GM21526 (cell line): ENCODE data around the gene LCN12.

ENCODE experiments used
- ATAC-seq: cut with Tn5 transposase; IDR thresholded peaks from one replicate; pipeline ENCODE4 v1.9.1; 2021; ENCODE audit warnings: moderate library complexity; ENCODE audit not compliant: unreplicated experiment, low FRiP score

LCN12 gene

GRCh38 chr9:136951541-136952320 lies at the start of gene LCN12:
Gene LCN12, plus strand, starts transcription at chr9:136952273. Its CDS starts 55 bp downstream, at chr9:136952328.
- ATAC-seq = no peak

GRCh38 chr9:136903041-136903554 lies 49.0 kb upstream of the LCN12 start:
- ATAC-seq = no peak

- no peak for ATAC-seq
These were observed 45.8 kb upstream of the LCN12 start for GRCh38 chr9:136906266-136906665.

GRCh38 chr9:136907011-136907914 lies 44.8 kb upstream of the LCN12 start:
- no peak for ATAC-seq

GRCh38 chr9:136910197-136910900 lies 41.7 kb upstream of the LCN12 start:
- ATAC-seq = no peak

GRCh38 chr9:136910901-136911245 lies 41.2 kb upstream of the LCN12 start:
- no peak for ATAC-seq

- ATAC-seq = no peak
These were observed 38.2 kb upstream of the LCN12 start for GRCh38 chr9:136913701-136914438.

GRCh38 chr9:136915632-136916329 lies 36.3 kb upstream of the LCN12 start:
- no peak for ATAC-seq

GRCh38 chr9:136916330-136917184 lies 35.5 kb upstream of the LCN12 start:
- no peak for ATAC-seq

GRCh38 chr9:136917902-136918301 lies 34.2 kb upstream of the LCN12 start:
- ATAC-seq = no peak

GRCh38 chr9:136920069-136920468 lies 32.0 kb upstream of the LCN12 start:
- no peak for ATAC-seq

- no peak for ATAC-seq
These were observed 31.3 kb upstream of the LCN12 start for GRCh38 chr9:136920734-136921231.

GRCh38 chr9:136921307-136921706 lies 30.8 kb upstream of the LCN12 start:
- ATAC-seq = no peak

- no peak for ATAC-seq
These were observed 30.4 kb upstream of the LCN12 start for GRCh38 chr9:136921718-136922117.

GRCh38 chr9:136922540-136922939 lies 29.5 kb upstream of the LCN12 start:
- ATAC-seq = no peak

- no peak for ATAC-seq
These were observed 28.2 kb upstream of the LCN12 start for GRCh38 chr9:136923881-136924280.

GRCh38 chr9:136925414-136926153 lies 26.5 kb upstream of the LCN12 start:
- ATAC-seq = no peak
